ENCODE results near the gene TIRAP.

- TF ChIP-seq, protein P1, sequence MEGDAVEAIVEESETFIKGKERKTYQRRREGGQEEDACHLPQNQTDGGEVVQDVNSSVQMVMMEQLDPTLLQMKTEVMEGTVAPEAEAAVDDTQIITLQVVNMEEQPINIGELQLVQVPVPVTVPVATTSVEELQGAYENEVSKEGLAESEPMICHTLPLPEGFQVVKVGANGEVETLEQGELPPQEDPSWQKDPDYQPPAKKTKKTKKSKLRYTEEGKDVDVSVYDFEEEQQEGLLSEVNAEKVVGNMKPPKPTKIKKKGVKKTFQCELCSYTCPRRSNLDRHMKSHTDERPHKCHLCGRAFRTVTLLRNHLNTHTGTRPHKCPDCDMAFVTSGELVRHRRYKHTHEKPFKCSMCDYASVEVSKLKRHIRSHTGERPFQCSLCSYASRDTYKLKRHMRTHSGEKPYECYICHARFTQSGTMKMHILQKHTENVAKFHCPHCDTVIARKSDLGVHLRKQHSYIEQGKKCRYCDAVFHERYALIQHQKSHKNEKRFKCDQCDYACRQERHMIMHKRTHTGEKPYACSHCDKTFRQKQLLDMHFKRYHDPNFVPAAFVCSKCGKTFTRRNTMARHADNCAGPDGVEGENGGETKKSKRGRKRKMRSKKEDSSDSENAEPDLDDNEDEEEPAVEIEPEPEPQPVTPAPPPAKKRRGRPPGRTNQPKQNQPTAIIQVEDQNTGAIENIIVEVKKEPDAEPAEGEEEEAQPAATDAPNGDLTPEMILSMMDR (IDR thresholded peaks at IDR 0.05) = no peak
- peak in 1 of 3 donors; percentile 12 for TF ChIP-seq POLR2AphosphoS5 (IDR thresholded peaks at IDR 0.05)
Observed at GRCh38 chr11:126339863-126340434, 57.1 kb downstream of the TIRAP start.
